Lung (tissue), 12 donors: Measurements from ENCODE around the gene ZNF827. TPM values are rescaled to one million over a fixed set of nuclear protein-coding genes. Genes with fewer than 3 reads are reported as not detected.

Source experiments
- ATAC-seq: fragments of 200-7000 bp; cut with Tn5 transposase; one replicate; pipeline ENCODE4 v1.9.1; 2020; ENCODE audit warnings: moderate number of reproducible peaks; ENCODE audit not compliant: insufficient read depth, low FRiP score
- DNase-seq, 3 donors: peaks; one replicate each; pipeline ENCODE4 v3.0.0-alpha.2; 2013 to 2017
- H3K27ac ChIP-seq, 2 donors: one replicate each; pipeline ENCODE4 v1.5.1; 2013; ENCODE audit warnings: mild to moderate bottlenecking in 2 of 2, moderate library complexity in 2 of 2, control low read depth in 1 of 2, inconsistent platforms in 1 of 2, low read depth in 1 of 2, low read length in 1 of 2
- H3K27me3 ChIP-seq, 3 donors: one replicate each; pipeline ENCODE4 v1.5.1; 2013; ENCODE audit warnings: low read length in 2 of 3; ENCODE audit not compliant: control insufficient read depth in 3 of 3, insufficient read depth in 3 of 3
- H3K36me3 ChIP-seq, 4 donors: one replicate each; pipeline ENCODE4 v1.5.1; 2013; ENCODE audit warnings: low read length in 4 of 4, mild to moderate bottlenecking in 1 of 4, moderate library complexity in 1 of 4; ENCODE audit not compliant: control insufficient read depth in 4 of 4, insufficient read depth in 4 of 4
- H3K4me1 ChIP-seq, 5 donors: one replicate each; pipeline ENCODE4 v1.5.1; 2013; ENCODE audit warnings: low read length in 5 of 5, mild to moderate bottlenecking in 2 of 5, moderate library complexity in 1 of 5; ENCODE audit not compliant: control insufficient read depth in 5 of 5, insufficient read depth in 5 of 5
- H3K4me3 ChIP-seq: one replicate; pipeline ENCODE4 v1.5.1; 2013; ENCODE audit warnings: mild to moderate bottlenecking, control low read depth, moderate library complexity
- H3K9ac ChIP-seq, 2 donors: one replicate each; pipeline ENCODE4 v1.5.1; 2013; ENCODE audit warnings: low read length in 2 of 2, control low read depth in 1 of 2; ENCODE audit not compliant: insufficient read depth in 1 of 2
- H3K9me3 ChIP-seq, 4 donors: one replicate each; pipeline ENCODE4 v1.5.1; 2013; ENCODE audit warnings: low read length in 3 of 4, mild to moderate bottlenecking in 1 of 4, moderate library complexity in 1 of 4; ENCODE audit not compliant: control insufficient read depth in 4 of 4, insufficient read depth in 3 of 4
- CTCF ChIP-seq: IDR thresholded peaks from 2 replicates; pipeline ENCODE4 v1.5.1; 2012; ENCODE audit warnings: mild to moderate bottlenecking; ENCODE audit errors: control extremely low read depth, extremely low read depth
- WGBS, 2 donors: extraction: QIAGEN DNeasy Blood & Tissue Kit; methylation state at CpG; one replicate each; pipeline ENCODE4 v1.1.7; 2013; 5-methylcytosine and 5-hydroxymethylcytosine counted together
- polyA plus RNA-seq, 2 donors: library from polyadenylated mRNA; stranded (reverse); fragments of 200-250 nt; gene quantifications; one replicate each; pipeline ENCODE4 v1.2.1, GENCODE V29; 2013
- total RNA-seq, 2 donors: library from RNA; depleted of rRNA in 1 of 2; stranded (reverse); fragments of >200 nt in 1 of 2; gene quantifications; one replicate each; pipeline ENCODE4 v1.2.1, GENCODE V29; 2014 to 2021
- donor health status: control.
- donor health status: control.
- donor health status: Bipolar disorder and iron deficiency.
- donor health status: healthy.
- donor health status: DM: yes; HTN: yes; CAD: no.

The ZNF827 gene
- total and polyA plus RNA-seq, 4 donors: 2.7 to 27.4 (median 8.2) TPM

- Histone ChIP-seq H3K27me3 (no peaks in the 10 kb centered on the region), H3K4me1 (no peaks in the 10 kb centered on the region), H3K36me3 (peaks cover 6 to 12% (median 8%) of the 10 kb centered on the region in 4 donors), H3K9me3 (peaks cover 0 to 5% (median 0%) of the 10 kb centered on the region in 4 donors), H3K4me3 (no peak overlapping the region), H3K27ac (no peak overlapping the region), H3K9ac (no peak overlapping the region)
- no peak for TF ChIP-seq CTCF
- ATAC-seq (no peak), DNase-seq (no peak)
- WGBS, 2 donors: 93% methylated on average over 1 of the region's 1 CpG
These were observed 182.4 kb downstream of the ZNF827 start for GRCh38 chr4:145756244-145756643.

GRCh38 chr4:145755802-145756201 is 182.8 kb downstream of the ZNF827 start:
- 86 to 92% methylated on average over 2 of the region's 2 CpGs for WGBS, 2 donors
- ATAC-seq (no peak), DNase-seq (no peak)
- Histone ChIP-seq H3K27me3 (no peaks in the 10 kb centered on the region), H3K9me3 (peaks cover 0 to 5% (median 0%) of the 10 kb centered on the region in 4 donors), H3K36me3 (peaks cover 2 to 8% (median 7%) of the 10 kb centered on the region in 4 donors), H3K4me3 (no peak overlapping the region), H3K9ac (no peak overlapping the region), H3K27ac (no peak overlapping the region), H3K4me1 (no peaks in the 10 kb centered on the region)
- no peak for TF ChIP-seq CTCF

- no peaks in the 10 kb centered on the region for H3K27me3 ChIP-seq
- H3K9me3 ChIP-seq: no peaks in the 10 kb centered on the region
- H3K4me3 ChIP-seq: no peak overlapping the region
- no peak overlapping the region for H3K27ac ChIP-seq
- H3K9ac ChIP-seq: no peak overlapping the region
- peaks cover 0 to 13% (median 0%) of the 10 kb centered on the region in 5 donors for H3K4me1 ChIP-seq
- no peak for TF ChIP-seq CTCF
- DNase-seq (no peak), ATAC-seq (no peak)
- H3K36me3 ChIP-seq: no peaks in the 10 kb centered on the region
- 92% methylated on average over 2 of the region's 2 CpGs for WGBS, 2 donors
These were observed 195.0 kb downstream of the ZNF827 start for GRCh38 chr4:145743641-145744040.

- no peak for TF ChIP-seq CTCF
- peaks cover 0 to 23% (median 7%) of the 10 kb centered on the region in 5 donors for H3K4me1 ChIP-seq
- no peak overlapping the region for H3K4me3 ChIP-seq
- H3K36me3 ChIP-seq: no peaks in the 10 kb centered on the region
- H3K27ac ChIP-seq: no peak overlapping the region
- no peaks in the 10 kb centered on the region for H3K27me3 ChIP-seq
- peak in 1 of 3 donors; percentile 37 for DNase-seq
- H3K9ac ChIP-seq: no peak overlapping the region
- no peak for ATAC-seq
- H3K9me3 ChIP-seq: peaks cover 0 to 3% (median 0%) of the 10 kb centered on the region in 4 donors
- WGBS, 2 donors: 73 to 93% methylated on average over 2 of the region's 2 CpGs
These were observed 197.8 kb downstream of the ZNF827 start for GRCh38 chr4:145740806-145741205.
